ENCODE data around the gene DNMT3B.
"Not testable (repeated sequence)": the region's sequence is repeated elsewhere in the genome, so short reads cannot be mapped to it uniquely, and the experiment has no call there.

DNMT3B gene

GRCh38 chr20:32763202-32764004 lies 1.2 kb downstream of the DNMT3B start:
- DNase-seq, result no peak

GRCh38 chr20:32764005-32764960 lies 2.1 kb downstream of the DNMT3B start:
- DNase-seq, result no peak

GRCh38 chr20:32765230-32765875 lies 3.2 kb downstream of the DNMT3B start:
- DNase-seq, result not testable (repeated sequence)

GRCh38 chr20:32767418-32768198 lies 5.4 kb downstream of the DNMT3B start:
- no peak for DNase-seq

DNA sequence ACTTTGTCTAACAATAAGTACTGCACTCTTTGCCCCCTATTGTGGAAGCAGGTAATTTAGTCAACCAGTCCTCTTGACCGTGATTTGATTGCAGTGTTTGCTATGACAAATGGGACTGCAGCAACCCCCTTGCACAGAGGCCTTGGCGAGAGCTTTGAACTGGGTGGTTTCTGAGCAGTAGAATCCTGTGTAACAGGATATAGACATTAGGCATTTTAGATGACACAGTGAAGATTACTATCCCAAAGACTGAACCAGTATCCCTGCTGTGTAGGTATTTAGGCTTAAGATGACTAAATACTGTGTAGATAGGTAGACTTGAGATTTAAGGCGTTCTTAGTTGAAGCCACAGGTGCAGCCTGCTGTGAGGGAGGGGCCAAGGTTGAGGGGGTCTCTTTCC lies 9.9 kb downstream of the DNMT3B start:
- no peak for DNase-seq

DNA sequence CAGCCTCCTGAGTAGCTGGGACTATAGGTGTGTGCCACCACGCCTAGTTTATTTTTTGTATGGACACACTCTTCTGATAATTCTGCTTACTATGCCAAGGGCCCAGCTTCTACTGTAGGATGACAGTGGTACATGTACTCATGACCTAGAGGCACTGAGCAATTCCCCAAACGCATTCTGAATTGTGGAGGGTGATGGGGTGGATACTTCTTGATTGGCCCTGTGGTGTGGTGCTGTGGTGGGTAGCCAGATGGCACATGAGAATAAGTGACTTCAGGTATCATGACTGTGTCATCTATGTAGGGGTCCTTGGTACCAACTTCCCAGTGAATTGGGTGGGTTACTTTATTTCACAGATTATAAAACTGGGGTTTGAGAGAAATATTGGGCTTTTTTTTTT lies 11.0 kb downstream of the DNMT3B start:
- DNase-seq, result no peak

DNA sequence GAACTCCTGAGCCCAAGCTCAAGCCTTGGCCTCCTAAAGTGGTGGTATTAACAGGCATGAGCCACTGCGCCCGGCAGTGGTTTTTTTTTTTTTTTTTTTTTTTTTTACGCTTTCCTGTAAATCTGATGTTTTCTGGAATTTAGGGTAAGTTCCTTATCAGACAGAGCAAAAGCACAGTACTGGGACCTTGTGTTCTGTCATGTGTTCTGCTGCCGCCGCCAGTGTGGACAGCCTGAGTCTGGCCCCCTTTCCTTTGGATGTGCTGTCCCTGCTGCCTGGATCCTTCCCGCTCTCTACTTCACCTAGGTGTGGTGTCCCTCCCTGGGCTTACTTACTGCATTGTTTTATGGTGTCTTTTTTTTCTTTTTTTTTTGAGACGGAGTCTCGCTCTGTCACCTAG lies 11.7 kb downstream of the DNMT3B start:
- DNase-seq, result no peak

DNA sequence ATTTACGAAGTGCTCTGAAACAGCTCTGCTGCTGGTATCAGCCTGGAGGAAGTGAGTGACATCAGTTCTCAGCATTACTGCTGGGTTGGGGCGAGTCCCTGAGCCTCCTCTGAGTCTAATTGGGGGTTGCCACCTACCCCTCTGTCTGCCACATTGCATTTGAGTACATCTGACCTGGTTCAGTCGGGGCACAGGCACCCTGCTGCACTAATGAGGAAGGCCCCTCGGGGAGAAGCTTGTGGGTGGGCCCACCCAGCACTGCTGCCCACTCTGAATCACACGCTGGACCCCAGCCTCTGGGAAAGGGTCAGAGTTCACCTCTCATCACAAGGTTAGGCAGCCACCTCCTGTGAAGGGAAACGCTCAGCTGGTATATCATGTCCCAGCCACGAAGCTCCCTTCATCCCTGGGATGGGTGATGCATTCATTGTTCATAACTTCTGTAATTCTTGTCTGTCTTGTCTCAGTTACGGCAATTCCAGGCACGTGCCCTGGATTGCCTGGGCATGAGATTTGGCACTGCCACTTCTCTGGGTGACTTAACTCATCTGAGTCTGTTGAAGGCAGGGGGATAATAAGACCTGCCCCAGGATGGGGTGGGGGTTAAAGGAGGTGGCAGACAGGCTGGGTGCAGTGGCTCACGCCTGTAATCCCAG lies 13.3 kb downstream of the DNMT3B start:
- DNase-seq, result no peak

DNA sequence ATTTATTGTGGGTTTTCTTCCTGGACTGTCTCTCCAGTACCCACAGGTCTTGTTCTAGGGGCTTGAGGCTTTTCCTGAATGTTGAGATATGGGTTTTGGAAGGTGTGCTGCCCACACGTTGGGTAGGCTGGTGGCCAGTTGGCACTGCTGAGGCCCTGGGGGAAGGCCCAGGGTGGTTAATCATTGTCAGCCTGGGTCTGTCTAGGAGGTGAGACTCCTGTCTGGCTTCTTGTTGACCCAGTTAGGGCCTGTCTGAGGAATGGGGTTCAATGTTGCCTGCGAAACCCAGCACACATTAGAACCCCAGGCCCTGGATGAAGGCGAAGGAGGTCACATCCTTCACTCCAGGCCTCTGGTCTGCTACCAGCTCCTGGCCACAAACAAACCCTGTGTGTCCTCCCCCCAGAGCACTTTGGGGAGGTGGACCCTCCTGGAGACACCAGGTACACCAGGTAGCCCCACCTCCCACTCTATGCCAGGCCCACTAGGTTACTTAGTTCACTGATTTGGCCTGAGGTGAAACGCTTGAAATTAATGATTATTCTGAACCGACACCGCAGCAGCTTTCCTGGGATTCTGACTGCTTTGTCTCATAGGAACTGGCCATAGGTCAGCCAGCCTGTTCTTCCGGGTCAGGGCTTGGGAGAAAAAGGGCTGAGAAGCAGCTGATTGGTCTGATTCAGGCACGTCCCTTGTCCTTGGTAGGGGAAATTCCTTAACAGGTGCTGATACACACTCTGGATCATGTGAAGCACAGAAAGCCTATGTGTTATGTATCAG lies 15.2 kb downstream of the DNMT3B start:
- DNase-seq, result no peak

DNA sequence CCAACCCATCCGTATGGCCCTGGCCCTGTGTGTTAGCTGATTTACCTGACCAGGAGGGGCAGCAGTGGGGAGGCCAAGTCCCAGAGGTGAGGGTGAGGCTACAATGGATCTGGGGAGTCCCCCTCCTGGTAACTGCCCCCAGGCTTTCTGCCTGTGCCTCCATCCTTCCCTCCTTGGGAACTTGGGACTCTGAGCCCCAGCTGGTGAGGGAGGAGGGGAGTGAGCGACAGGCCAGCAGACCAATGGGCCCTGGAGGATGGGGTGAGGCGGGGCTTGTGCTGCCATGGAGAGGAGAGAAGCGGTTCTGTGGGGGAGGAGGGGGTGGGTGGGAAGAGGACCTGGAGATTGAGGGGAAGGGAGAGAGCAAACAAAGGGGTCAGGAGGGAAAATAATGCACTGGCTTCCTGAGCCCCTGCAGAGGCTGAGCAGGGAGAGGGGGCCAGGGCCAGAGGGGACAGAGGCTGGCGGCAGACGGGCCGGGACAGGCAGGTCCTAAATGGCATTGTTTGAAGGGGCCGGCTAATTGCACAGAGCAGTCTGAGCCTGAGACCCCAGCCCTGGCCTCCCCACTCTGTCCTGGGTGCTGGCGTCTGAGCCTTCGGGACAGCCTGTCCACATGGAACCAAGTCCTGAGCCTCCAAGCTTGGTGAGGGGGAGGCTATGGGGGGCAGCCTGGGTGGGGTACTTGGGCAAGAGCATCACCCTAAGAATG lies 17.5 kb downstream of the DNMT3B start:
- no peak for DNase-seq

GRCh38 chr20:32780278-32780677 lies 18.1 kb downstream of the DNMT3B start:
- DNase-seq, result no peak

DNA sequence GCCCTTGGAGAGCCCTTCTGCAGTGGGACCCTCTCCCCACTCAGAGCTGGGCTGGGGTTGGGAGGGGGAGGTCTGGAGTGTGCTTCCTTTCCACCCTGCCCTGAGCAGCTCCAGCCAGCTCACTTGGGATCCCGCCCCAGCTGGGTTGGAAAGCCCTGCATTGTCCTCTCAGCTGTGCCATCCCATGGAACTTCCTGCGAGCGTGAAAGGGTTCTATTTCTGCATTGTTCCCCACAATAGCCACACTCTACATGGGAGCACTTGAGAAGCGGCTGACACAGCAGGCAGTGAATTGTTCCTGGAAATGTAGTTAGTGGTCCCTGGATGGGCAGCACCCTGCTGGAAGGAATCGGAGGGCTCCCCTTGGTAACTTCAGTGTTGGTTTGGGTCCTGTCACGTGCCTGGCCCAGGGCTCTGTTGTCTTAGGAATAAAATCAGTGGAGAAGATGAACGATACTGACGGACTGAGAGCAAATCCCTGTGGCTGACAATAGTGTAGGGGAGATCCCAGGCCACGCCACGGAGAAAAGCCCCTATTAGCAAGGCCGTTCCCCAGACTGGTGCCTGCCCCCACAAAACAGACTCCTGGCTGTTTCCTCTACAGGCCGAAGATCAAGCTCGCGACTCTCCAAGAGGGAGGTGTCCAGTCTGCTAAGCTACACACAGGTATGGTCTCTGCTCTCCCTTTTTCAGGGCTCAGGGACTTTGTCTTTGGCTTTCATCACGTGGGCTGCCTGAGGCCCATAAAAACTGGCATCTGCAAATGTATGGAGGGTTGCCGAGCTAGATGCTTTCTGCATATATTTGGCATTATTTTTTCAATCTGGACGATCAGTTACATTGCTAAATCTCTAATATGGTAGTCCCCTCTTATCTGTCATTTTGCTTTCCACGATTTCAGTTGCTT lies 18.8 kb downstream of the DNMT3B start:
- no peak for DNase-seq

DNA sequence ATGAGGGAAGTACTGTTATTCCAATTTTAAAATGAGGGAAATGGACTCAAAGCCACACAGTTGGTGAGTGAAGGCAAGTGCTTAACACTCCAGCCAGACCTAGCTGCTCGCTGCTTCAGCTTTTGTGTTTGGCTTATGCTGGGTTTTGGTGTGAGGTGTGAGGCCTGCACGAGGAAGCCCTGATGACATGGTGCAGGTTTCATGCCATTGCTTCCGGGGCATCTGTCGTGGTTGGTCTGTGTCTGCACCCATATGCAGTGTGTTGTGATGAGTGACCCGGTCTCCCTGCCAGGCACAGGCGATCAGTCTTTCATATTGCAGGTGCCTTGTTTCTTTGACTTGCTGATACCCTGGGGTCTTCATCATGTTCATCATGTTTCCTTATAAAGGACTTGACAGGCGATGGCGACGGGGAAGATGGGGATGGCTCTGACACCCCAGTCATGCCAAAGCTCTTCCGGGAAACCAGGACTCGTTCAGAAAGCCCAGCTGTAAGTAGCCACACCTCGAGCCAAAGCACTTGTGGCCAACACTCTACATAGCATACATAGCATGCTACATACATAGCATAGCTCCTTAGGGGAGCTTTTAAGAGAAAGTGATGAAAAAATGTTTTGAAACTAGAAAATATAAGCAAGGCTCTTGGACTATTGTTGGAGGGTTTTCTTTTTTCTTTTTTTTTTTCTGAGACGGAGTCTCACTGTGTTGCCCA lies 22.3 kb downstream of the DNMT3B start:
- DNase-seq, result no peak

GRCh38 chr20:32786059-32786760 lies 24.0 kb downstream of the DNMT3B start:
- DNase-seq, result no peak

DNA sequence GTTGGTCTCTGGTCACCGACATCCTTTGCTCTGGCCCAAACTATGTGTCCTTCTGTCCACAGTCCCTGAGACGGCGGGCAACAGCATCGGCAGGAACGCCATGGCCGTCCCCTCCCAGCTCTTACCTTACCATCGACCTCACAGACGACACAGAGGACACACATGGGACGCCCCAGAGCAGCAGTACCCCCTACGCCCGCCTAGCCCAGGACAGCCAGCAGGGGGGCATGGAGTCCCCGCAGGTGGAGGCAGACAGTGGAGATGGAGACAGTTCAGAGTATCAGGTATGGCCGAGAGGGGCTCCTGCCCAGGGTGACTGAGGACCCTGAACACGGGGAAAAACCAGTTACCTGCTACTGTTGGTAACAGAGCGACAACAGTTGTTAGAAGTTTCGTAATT lies 25.0 kb downstream of the DNMT3B start:
- no peak for DNase-seq

DNA sequence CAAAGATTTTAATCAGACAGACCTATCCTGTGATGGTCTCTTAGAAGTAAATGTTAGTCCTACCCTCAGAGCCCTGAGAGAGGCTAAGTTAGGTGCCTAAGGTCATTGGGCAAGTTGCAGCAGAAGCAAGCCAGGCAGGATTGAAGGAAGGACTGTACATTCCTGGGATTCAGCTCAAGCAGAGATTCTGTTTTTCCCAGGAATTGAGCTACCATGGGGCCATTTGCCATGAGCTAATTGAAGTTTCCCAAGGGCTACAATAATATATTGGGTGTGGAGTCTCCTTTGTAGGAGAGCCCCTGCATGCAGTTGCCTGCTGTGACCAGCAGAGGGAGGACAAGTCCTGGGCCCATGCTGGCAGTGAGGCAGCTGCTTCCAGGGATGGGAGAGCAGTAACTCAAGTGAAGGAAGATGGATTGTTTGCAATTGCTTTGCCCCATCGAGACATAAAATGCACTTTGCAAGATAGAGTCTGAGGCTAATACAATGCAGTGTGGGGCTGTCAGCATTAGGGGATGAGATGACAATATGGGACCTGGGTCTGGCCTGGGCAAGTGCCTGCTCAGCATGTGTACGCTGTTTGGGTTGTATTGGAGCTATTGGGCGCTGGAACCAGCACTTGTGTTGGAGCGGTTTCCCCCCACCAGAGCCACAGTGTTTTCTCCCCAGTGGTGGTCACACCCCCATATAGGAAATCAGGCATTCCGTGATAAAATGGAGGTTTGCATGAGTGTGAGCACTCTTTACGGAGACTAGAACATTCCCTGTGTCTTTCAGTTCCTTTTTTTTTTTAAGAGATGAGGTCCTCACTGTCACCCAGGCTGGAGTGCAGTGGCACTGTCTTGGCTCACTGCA lies 27.9 kb downstream of the DNMT3B start:
- peak; percentile 66 for DNase-seq

DNA sequence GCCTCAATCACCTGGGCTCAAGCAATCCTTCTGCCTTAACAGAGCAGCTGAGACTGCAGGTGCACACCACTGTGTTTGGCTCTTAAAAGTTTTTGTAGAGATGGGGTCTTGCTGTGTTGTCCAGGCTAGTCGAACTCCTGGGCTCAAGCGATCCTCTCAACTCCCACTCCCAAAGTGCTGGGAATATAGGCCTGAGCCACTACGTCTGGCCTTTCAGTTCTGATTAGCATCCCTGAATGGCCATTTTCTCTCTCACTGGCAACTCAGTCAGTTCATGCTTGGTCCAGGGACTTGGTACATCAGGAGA lies 28.5 kb downstream of the DNMT3B start:
- DNase-seq, result no peak

All from left hindlimb (tissue), 1 donor.